Cerebellar nuclear complex (tissue), 1 donor: Measurements from ENCODE around the gene PPM1A.

Source experiments
- DNase-seq, 2 experiments: peaks; one replicate each; lab custom pipeline; 2025; lab: John Stamatoyannopoulos, UW

Gene PPM1A

GRCh38 chr14:60323199-60323896 lies 74.3 kb downstream of the PPM1A start:
- no peak for DNase-seq

- no peak for DNase-seq
Measured at GRCh38 chr14:60324837-60325236, 75.8 kb downstream of the PPM1A start.

- DNase-seq, result no peak
Measured at GRCh38 chr14:60326274-60326673, 77.3 kb downstream of the PPM1A start.

- no peak for DNase-seq
Measured at GRCh38 chr14:60327447-60328331, 78.7 kb downstream of the PPM1A start.

- no peak for DNase-seq
Measured at GRCh38 chr14:60328583-60328982, 79.6 kb downstream of the PPM1A start.

- DNase-seq, result no peak
Measured at GRCh38 chr14:60329274-60329673, 80.3 kb downstream of the PPM1A start.

GRCh38 chr14:60331201-60332045 lies 82.4 kb downstream of the PPM1A start:
- DNase-seq, result no peak

- DNase-seq, result no peak
Measured at GRCh38 chr14:60332046-60332399, 83.0 kb downstream of the PPM1A start.

GRCh38 chr14:60332869-60333268 lies 83.8 kb downstream of the PPM1A start:
- no peak for DNase-seq

GRCh38 chr14:60339571-60339970 lies 90.5 kb downstream of the PPM1A start:
- no peak for DNase-seq

- DNase-seq, result no peak
Measured at GRCh38 chr14:60343571-60344071, 94.6 kb downstream of the PPM1A start.

- DNase-seq, result no peak
Measured at GRCh38 chr14:60344751-60345150, 95.7 kb downstream of the PPM1A start.

- DNase-seq, result no peak
Measured at GRCh38 chr14:60346706-60347105, 97.7 kb downstream of the PPM1A start.

- no peak for DNase-seq
Measured at GRCh38 chr14:60348211-60348610, 99.2 kb downstream of the PPM1A start.
